ENCODE measurements around the gene CEP170.

Gene CEP170

GRCh38 chr1:243267914-243268653 is 13.0 kb upstream of the CEP170 start:
- DNase-seq = no peak

GRCh38 chr1:243267471-243267880 is 12.4 kb upstream of the CEP170 start:
- no peak for DNase-seq

- no peak for DNase-seq
Observed at GRCh38 chr1:243266231-243266630, 11.2 kb upstream of the CEP170 start.

- DNase-seq = no peak
Observed at GRCh38 chr1:243264717-243265116, 9.6 kb upstream of the CEP170 start.

GRCh38 chr1:243261390-243261789 is 6.3 kb upstream of the CEP170 start:
- DNase-seq = no peak

GRCh38 chr1:243260221-243260880 is 5.3 kb upstream of the CEP170 start:
- DNase-seq = no peak

GRCh38 chr1:243258731-243259130 is 3.6 kb upstream of the CEP170 start:
- DNase-seq = no peak

GRCh38 chr1:243257189-243257588 is 2.1 kb upstream of the CEP170 start:
- DNase-seq = no peak

GRCh38 chr1:243256590-243256989 is 1.5 kb upstream of the CEP170 start:
- DNase-seq = no peak

- DNase-seq = peak; percentile 91 to 95
Observed at GRCh38 chr1:243255791-243256512, 871 bp upstream of the CEP170 start, which contains the start of gene SDCCAG8. SDCCAG8 (plus strand) TSS chr1:243256041; CDS start chr1:243256174, 133 bp downstream.

GRCh38 chr1:243254233-243254926 is 701 bp downstream of the CEP170 start:
- DNase-seq = peak; percentile 80 to 82

- no peak for DNase-seq
Observed at GRCh38 chr1:243253926-243254232, 1.2 kb downstream of the CEP170 start.

- no peak for DNase-seq
Observed at GRCh38 chr1:243253211-243253925, 1.7 kb downstream of the CEP170 start.

GRCh38 chr1:243251539-243251938 is 3.5 kb downstream of the CEP170 start:
- DNase-seq = no peak

GRCh38 chr1:243250102-243250501 is 5.0 kb downstream of the CEP170 start:
- DNase-seq = no peak

- DNase-seq = no peak
Observed at GRCh38 chr1:243249214-243249613, 5.9 kb downstream of the CEP170 start.

GRCh38 chr1:243247901-243248300 is 7.2 kb downstream of the CEP170 start:
- DNase-seq = no peak

- DNase-seq = no peak
Observed at GRCh38 chr1:243246916-243247315, 8.2 kb downstream of the CEP170 start.

- DNase-seq = no peak
Observed at GRCh38 chr1:243244432-243244841, 10.6 kb downstream of the CEP170 start.

GRCh38 chr1:243236604-243237252 is 18.4 kb downstream of the CEP170 start:
- DNase-seq = no peak

GRCh38 chr1:243234978-243235647 is 20.0 kb downstream of the CEP170 start:
- no peak for DNase-seq

Data from activated T-cell treated with anti-CD3 and anti-CD28 coated beads, Interleukin-2, amount 50 U/mL, for 48 hours (primary cell).